HG02763 (cell line): ENCODE results near the gene C15orf62.

Experiments
- ATAC-seq: cut with Tn5 transposase; IDR thresholded peaks from one replicate; pipeline ENCODE4 v1.9.1; 2021; ENCODE audit warnings: mild to moderate bottlenecking, moderate library complexity; ENCODE audit not compliant: unreplicated experiment

C15orf62 gene

GRCh38 chr15:40808861-40809450, 39.2 kb downstream of the C15orf62 start:
- ATAC-seq = no peak

DNA sequence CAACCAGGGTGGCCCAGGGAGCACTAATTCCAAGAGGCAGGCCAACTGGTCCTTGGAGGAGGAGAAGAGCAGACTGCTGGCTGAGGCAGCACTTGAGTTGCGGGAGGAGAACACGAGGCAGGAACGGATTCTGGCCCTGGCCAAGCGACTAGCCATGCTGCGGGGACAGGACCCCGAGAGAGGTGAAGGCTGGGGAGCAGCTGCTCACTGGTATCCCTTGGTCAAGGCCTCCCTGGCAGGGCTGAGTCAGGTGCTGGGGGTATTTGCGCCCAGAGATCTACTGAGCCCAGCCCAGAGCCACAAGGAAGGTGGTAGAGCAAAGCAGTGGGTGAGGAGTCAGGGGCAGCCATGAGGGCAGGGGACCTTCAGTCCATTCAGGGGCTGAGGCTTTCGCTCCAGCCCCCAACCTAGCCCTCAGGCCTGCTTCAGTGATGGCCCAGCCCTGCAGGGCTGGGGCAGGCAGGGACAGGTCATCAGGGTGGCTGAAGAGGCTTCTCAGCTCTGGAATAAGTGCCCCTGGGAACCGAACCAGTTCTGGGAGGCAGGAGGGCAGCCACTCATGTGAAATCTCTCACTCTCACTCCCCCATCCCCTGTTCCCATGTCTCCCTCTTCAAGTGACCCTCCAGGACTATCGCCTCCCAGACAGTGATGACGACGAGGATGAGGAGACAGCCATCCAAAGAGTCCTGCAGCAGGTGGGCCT, 43.1 kb downstream of the C15orf62 start:
- ATAC-seq = no peak

DNA sequence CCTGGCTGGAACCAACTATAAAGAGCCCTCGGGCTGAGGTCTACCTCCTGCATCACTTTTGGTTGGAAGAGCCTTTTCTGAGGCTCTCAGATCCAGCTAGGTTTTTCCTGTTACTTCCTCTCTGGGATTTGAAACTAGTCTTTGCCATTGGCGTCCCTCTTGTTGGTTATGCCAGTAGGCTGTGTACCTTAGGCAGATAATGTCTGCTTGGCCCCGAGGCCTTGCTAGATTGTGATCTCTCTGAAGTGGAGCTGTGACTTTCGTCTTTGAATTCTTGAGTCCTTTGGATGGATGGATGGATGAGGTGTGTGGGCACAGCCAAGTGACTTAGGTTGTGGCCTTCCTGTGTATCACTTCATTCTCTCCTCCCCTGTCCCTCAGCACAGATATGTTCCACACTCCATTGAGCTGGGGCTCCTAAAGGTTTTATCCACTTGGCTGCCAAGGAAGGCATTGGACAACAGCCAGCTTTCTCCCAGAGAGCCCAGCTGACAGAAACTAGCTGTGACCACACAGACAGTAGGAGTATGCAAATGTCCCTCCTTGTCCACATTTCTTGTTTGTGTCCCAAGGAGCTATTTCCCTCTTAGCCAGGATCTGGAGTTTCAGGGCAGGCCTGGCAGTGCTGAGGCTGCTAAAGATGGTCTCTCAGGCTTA, 45.4 kb downstream of the C15orf62 start:
- ATAC-seq = no peak

GRCh38 chr15:40819048-40819447, 49.3 kb downstream of the C15orf62 start:
- no peak for ATAC-seq

GRCh38 chr15:40821195-40821594, 51.4 kb downstream of the C15orf62 start:
- ATAC-seq = no peak
